A549 treated with AZD2906 at 1 μM for 4 hours (cell line): ENCODE data around the gene ATRAID. TPM values are rescaled to one million over a fixed set of nuclear protein-coding genes. Genes with fewer than 3 reads are reported as not detected.

ENCODE experiments used
- total RNA-seq: library from RNA; stranded (reverse); fragments of 200-300 nt; extraction: Qiagen RNA extraction; gene quantifications from 5 replicates; pipeline ENCODE4 v1.2.3, GENCODE V29; 2022

ATRAID gene, protein sequence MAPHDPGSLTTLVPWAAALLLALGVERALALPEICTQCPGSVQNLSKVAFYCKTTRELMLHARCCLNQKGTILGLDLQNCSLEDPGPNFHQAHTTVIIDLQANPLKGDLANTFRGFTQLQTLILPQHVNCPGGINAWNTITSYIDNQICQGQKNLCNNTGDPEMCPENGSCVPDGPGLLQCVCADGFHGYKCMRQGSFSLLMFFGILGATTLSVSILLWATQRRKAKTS
- total RNA-seq, result 211 to 221 TPM (median 213 TPM) in 5 replicates

DNA sequence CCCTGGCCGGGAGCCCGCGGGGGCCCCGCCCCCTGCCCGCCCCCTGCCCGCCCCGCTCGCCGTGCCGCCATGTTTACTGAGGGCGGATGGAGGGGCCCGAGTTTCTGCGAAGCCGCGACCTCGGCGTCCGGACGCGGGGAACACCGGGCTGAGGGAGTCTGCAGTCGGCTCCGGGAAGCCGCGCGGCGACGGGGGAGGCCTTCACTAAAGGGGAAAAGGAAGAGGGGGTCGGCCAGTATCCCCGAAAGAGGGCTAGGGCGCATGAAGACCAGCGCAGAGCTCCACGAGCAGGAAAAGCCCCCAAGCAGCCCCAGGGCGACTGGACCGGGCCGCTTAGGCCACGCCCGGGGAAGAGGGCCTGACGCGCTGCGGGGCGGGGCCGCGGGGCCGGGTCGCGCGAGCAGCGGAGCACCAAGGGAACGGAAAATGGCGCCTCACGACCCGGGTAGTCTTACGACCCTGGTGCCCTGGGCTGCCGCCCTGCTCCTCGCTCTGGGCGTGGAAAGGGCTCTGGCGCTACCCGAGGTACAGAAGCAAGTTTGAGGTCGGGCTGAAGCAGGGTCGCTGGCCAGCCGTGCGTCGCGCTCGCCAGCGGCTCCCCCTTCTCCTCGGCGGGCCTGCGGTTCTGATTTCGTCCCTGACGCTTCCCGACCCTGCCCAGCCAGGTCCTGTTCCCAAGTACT, at the start of gene ATRAID, which contains the start of gene SLC5A6:
TSS of gene ATRAID (plus strand) at position 99 of the 683 bp plus-strand sequence. CDS start at position 427, 328 bp downstream.
TSS of gene SLC5A6 (minus strand) at position 326 of the 683 bp plus-strand sequence. CDS start 4,618 bp downstream, outside the sequence.

GRCh38 chr2:27217173-27218121, 5.6 kb downstream of the ATRAID start, which contains the start of gene CAD:
TSS of gene CAD (plus strand) at chr2:27217369. CDS start at chr2:27217552, 183 bp downstream.

GRCh38 chr2:27262379-27263286, 50.8 kb downstream of the ATRAID start, which contains the start of gene SLC30A3:
TSS of gene SLC30A3 (minus strand) at chr2:27263047. CDS start at chr2:27262906, 141 bp downstream.

Other genes starting within 250 kb of the ATRAID start
- gene MAPRE3, start 241.4 kb upstream of the ATRAID start, total RNA-seq, result 9.1 to 11.4 TPM (median 9.9 TPM) in 5 replicates
- gene TMEM214, start 179.1 kb upstream of the ATRAID start, total RNA-seq, result 57.8 to 71.3 TPM (median 65.2 TPM) in 5 replicates
- gene AGBL5, start 160.4 kb upstream of the ATRAID start, total RNA-seq, result 29.1 to 31.8 TPM (median 31.1 TPM) in 5 replicates
- gene OST4, start 140.4 kb upstream of the ATRAID start, total RNA-seq, result 548 to 576 TPM (median 560 TPM) in 5 replicates
- 0.21 to 0.56 TPM (median 0.46 TPM) in 5 replicates for gene EMILIN1, start 133.4 kb upstream of the ATRAID start, total RNA-seq
- 7.2 to 11.4 TPM (median 9.8 TPM) in 5 replicates for gene KHK, start 125.3 kb upstream of the ATRAID start, total RNA-seq
- 6.8 to 7.9 TPM (median 7.3 TPM) in 5 replicates for gene CGREF1, start 92.9 kb upstream of the ATRAID start, total RNA-seq
- 1.3 to 1.6 TPM (median 1.3 TPM) in 5 replicates for gene ABHD1, start 88.2 kb upstream of the ATRAID start, total RNA-seq
- gene PREB, start 77.4 kb upstream of the ATRAID start, total RNA-seq, result 44.7 to 60.6 TPM (median 57.0 TPM) in 5 replicates
- gene PRR30, start 72.6 kb upstream of the ATRAID start, total RNA-seq, result not detected in 5 replicates
- not detected in 5 replicates for gene TCF23, start 63.0 kb upstream of the ATRAID start, total RNA-seq
- 56.8 to 66.0 TPM (median 63.6 TPM) in 5 replicates for gene SLC5A6, start 227 bp downstream of the ATRAID start, total RNA-seq
- gene CAD, start 5.3 kb downstream of the ATRAID start, total RNA-seq, result 49.7 to 63.9 TPM (median 61.7 TPM) in 5 replicates
- 2.6 to 3.4 TPM (median 3.2 TPM) in 5 replicates for gene SLC30A3, start 51.0 kb downstream of the ATRAID start, total RNA-seq
- gene DNAJC5G, start 63.4 kb downstream of the ATRAID start, total RNA-seq, result not detected in 5 replicates
- gene TRIM54, start 70.4 kb downstream of the ATRAID start, total RNA-seq, result 0.82 to 1.2 TPM (median 0.95 TPM) in 5 replicates
- gene UCN, start 96.4 kb downstream of the ATRAID start, total RNA-seq, result 1.2 to 2.5 TPM (median 1.8 TPM) in 5 replicates
- 71.0 to 91.6 TPM (median 84.4 TPM) in 5 replicates for gene MPV17, start 111.1 kb downstream of the ATRAID start, total RNA-seq
- gene GTF3C2, start 144.7 kb downstream of the ATRAID start, total RNA-seq, result 56.0 to 61.4 TPM (median 59.5 TPM) in 5 replicates
- gene EIF2B4, start 158.3 kb downstream of the ATRAID start, total RNA-seq, result 52.8 to 60.6 TPM (median 55.7 TPM) in 5 replicates
- 135 to 144 TPM (median 142 TPM) in 5 replicates for gene SNX17, start 158.6 kb downstream of the ATRAID start, total RNA-seq
- 11.8 to 14.7 TPM (median 13.8 TPM) in 5 replicates for gene ZNF513, start 168.7 kb downstream of the ATRAID start, total RNA-seq
- gene PPM1G, start 197.6 kb downstream of the ATRAID start, total RNA-seq, result 156 to 166 TPM (median 158 TPM) in 5 replicates
- gene NRBP1, start 216.6 kb downstream of the ATRAID start, total RNA-seq, result 122 to 134 TPM (median 129 TPM) in 5 replicates
- 0.47 to 0.72 TPM (median 0.61 TPM) in 4 of 5 replicates, not detected in the other for gene KRTCAP3, start 230.3 kb downstream of the ATRAID start, total RNA-seq